Measurements from ENCODE around the gene GOLGA7B.

- TF ChIP-seq YY1 (IDR thresholded peaks at IDR 0.05; ENCODE audit: insufficient read depth, insufficient read length) (no peak), ZNF274 (IDR thresholded peaks at IDR 0.05; ENCODE audit: low read depth, low read length) (no peak)
Observed at GRCh38 chr10:97830064-97830463, 19.6 kb upstream of the GOLGA7B start.

Data from NT2/D1 (cell line).